SK-N-SH (cell line): ENCODE results near the gene LRRC1.

Experiments used
- CTCF ChIP-seq: fragments of 200-600 bp; sonication (generic); IDR thresholded peaks from 2 replicates; pipeline ENCODE4 v1.6.1; 2017; ENCODE audit warnings: antibody characterized with exemption, mild to moderate bottlenecking, moderate library complexity
- USF2 ChIP-seq: fragments of 150-350 bp; IDR thresholded peaks from 2 replicates; pipeline ENCODE4 v1.6.1; 2017; ENCODE audit warnings: antibody characterized with exemption, low read length, low read depth, borderline replicate concordance

- no peak for TF ChIP-seq USF2
- TF ChIP-seq CTCF: no peak
Measured at GRCh38 chr6:53866226-53866625, 71.4 kb downstream of the LRRC1 start.
